Measurements from ENCODE around the gene PIP4P1. TPM values are rescaled to one million over a fixed set of nuclear protein-coding genes. Genes with fewer than 3 reads are reported as not detected.

Gene PIP4P1
- total and polyA plus RNA-seq, 9 of the 15 experiments (the other 6 are each of a cell fraction or from before 2014, with no cell fraction given), result 5.3 to 20.9 (median 10.7) TPM

- TF ChIP-seq CREBBP (IDR thresholded peaks at IDR 0.05; ENCODE audit: low read depth, low read length) (no peak), BHLHE40 (IDR thresholded peaks at IDR 0.05; ENCODE audit: low read length) (no peak), E4F1 (CRISPR knock-in tag; IDR thresholded peaks at IDR 0.05; ENCODE audit: borderline replicate concordance) (no peak), RHOXF2B (CRISPR knock-in tag; conservative IDR thresholded peaks at IDR 0.05) (no peak), BCLAF1 (IDR thresholded peaks at IDR 0.05; ENCODE audit: borderline replicate concordance in 1 of 2, control insufficient read depth in 1 of 2, low read depth in 2 of 2, low read length in 1 of 2) (no peak), ESRRB (CRISPR knock-in tag; IDR thresholded peaks at IDR 0.05; ENCODE audit: borderline replicate concordance) (no peak), GTF2A2 (tag; IDR thresholded peaks at IDR 0.05) (no peak), CREB1 (IDR thresholded peaks at IDR 0.05) (no peak), CREB1 (CRISPR knock-in tag; IDR thresholded peaks at IDR 0.05) (no peak), POLR3G (IDR thresholded peaks at IDR 0.05; ENCODE audit: extremely low read depth, insufficient read length, insufficient replicate concordance) (no peak), ZNF398 (CRISPR knock-in tag; IDR thresholded peaks at IDR 0.05) (no peak), EP400 (IDR thresholded peaks at IDR 0.05) (no peak), ETS1 (conservative IDR thresholded peaks at IDR 0.05; ENCODE audit: control insufficient read depth, low read depth, low read length) (no peak), ZNF445 (CRISPR knock-in tag; IDR thresholded peaks at IDR 0.05; ENCODE audit: low read depth) (no peak), DDX20 (tag; IDR thresholded peaks at IDR 0.05; ENCODE audit: low read depth) (no peak)
These were observed 40.0 kb downstream of the PIP4P1 start (continued) for GRCh38 chr14:20421267-20421666.
